ENCODE measurements around the gene MREG. TPM values are rescaled to one million over a fixed set of nuclear protein-coding genes. Genes with fewer than 3 reads are reported as not detected.
A peak's percentile ranks its signal among the peaks of the same experiment; 100 is the strongest.

MREG gene
- total and polyA plus RNA-seq, 9 of the 15 experiments (the other 6 are each of a cell fraction or from before 2014, with no cell fraction given) = 0.77 to 3.8 (median 2.3) TPM

GRCh38 chr2:215973145-215973792, 40.1 kb downstream of the MREG start:
- DNase-seq (ENCODE audit: extremely low read depth in 1 of 4, low spot score in 3 of 4) = no peak
- Histone ChIP-seq H3K4me1 (replicated peaks in 1 of 2; ENCODE audit: control insufficient read depth in 2 of 2, insufficient read depth in 2 of 2, low read length in 2 of 2) (peaks cover 0 to 7% of the 10 kb centered on the region in 2 experiments; a peak in 1 of 5 replicates), H3K27me3 (ENCODE audit: control insufficient read depth in 2 of 2, insufficient read depth in 2 of 2, low read length in 2 of 2) (no peaks in the 10 kb centered on the region), H3K9me3 (replicated peaks; ENCODE audit: control insufficient read depth, insufficient read depth, low read depth, low read length) (no peaks in the 10 kb centered on the region), H3K9ac (ENCODE audit: insufficient read depth in 1 of 2, low read depth in 2 of 2, low read length in 2 of 2) (no peak overlapping the region; a peak in 1 of 4 replicates), H4K20me1 (replicated peaks; ENCODE audit: control insufficient read depth, insufficient read depth, low read length) (no peaks in the 10 kb centered on the region), H3K36me3 (ENCODE audit: control insufficient read depth, insufficient read depth, low read length) (no peaks in the 10 kb centered on the region), H3K27ac (ENCODE audit: extremely low read depth, low read depth, low read length) (no peak overlapping the region), H3K9me1 (ENCODE audit: control insufficient read depth, insufficient read depth, low read length) (no peaks in the 10 kb centered on the region), H2AFZ (ENCODE audit: low read depth, low read length) (no peak overlapping the region), H3K79me2 (ENCODE audit: control insufficient read depth, insufficient read depth, low read length) (no peaks in the 10 kb centered on the region), H3K4me2 (ENCODE audit: insufficient read depth, low read length) (no peak overlapping the region; the same call in 1 of the 2 replicates), H3K4me3 (no peak overlapping the region)
- TF ChIP-seq L3MBTL2 (IDR thresholded peaks at IDR 0.05) (0 out of 2 replicates have a peak, but pooled peaks have one; percentile 22), CHD4 (IDR thresholded peaks at IDR 0.05; ENCODE audit: insufficient read depth, insufficient replicate concordance, low read depth, low read length, poor library complexity, severe bottlenecking) (no peak)
- TF ChIP-seq, protein P1, sequence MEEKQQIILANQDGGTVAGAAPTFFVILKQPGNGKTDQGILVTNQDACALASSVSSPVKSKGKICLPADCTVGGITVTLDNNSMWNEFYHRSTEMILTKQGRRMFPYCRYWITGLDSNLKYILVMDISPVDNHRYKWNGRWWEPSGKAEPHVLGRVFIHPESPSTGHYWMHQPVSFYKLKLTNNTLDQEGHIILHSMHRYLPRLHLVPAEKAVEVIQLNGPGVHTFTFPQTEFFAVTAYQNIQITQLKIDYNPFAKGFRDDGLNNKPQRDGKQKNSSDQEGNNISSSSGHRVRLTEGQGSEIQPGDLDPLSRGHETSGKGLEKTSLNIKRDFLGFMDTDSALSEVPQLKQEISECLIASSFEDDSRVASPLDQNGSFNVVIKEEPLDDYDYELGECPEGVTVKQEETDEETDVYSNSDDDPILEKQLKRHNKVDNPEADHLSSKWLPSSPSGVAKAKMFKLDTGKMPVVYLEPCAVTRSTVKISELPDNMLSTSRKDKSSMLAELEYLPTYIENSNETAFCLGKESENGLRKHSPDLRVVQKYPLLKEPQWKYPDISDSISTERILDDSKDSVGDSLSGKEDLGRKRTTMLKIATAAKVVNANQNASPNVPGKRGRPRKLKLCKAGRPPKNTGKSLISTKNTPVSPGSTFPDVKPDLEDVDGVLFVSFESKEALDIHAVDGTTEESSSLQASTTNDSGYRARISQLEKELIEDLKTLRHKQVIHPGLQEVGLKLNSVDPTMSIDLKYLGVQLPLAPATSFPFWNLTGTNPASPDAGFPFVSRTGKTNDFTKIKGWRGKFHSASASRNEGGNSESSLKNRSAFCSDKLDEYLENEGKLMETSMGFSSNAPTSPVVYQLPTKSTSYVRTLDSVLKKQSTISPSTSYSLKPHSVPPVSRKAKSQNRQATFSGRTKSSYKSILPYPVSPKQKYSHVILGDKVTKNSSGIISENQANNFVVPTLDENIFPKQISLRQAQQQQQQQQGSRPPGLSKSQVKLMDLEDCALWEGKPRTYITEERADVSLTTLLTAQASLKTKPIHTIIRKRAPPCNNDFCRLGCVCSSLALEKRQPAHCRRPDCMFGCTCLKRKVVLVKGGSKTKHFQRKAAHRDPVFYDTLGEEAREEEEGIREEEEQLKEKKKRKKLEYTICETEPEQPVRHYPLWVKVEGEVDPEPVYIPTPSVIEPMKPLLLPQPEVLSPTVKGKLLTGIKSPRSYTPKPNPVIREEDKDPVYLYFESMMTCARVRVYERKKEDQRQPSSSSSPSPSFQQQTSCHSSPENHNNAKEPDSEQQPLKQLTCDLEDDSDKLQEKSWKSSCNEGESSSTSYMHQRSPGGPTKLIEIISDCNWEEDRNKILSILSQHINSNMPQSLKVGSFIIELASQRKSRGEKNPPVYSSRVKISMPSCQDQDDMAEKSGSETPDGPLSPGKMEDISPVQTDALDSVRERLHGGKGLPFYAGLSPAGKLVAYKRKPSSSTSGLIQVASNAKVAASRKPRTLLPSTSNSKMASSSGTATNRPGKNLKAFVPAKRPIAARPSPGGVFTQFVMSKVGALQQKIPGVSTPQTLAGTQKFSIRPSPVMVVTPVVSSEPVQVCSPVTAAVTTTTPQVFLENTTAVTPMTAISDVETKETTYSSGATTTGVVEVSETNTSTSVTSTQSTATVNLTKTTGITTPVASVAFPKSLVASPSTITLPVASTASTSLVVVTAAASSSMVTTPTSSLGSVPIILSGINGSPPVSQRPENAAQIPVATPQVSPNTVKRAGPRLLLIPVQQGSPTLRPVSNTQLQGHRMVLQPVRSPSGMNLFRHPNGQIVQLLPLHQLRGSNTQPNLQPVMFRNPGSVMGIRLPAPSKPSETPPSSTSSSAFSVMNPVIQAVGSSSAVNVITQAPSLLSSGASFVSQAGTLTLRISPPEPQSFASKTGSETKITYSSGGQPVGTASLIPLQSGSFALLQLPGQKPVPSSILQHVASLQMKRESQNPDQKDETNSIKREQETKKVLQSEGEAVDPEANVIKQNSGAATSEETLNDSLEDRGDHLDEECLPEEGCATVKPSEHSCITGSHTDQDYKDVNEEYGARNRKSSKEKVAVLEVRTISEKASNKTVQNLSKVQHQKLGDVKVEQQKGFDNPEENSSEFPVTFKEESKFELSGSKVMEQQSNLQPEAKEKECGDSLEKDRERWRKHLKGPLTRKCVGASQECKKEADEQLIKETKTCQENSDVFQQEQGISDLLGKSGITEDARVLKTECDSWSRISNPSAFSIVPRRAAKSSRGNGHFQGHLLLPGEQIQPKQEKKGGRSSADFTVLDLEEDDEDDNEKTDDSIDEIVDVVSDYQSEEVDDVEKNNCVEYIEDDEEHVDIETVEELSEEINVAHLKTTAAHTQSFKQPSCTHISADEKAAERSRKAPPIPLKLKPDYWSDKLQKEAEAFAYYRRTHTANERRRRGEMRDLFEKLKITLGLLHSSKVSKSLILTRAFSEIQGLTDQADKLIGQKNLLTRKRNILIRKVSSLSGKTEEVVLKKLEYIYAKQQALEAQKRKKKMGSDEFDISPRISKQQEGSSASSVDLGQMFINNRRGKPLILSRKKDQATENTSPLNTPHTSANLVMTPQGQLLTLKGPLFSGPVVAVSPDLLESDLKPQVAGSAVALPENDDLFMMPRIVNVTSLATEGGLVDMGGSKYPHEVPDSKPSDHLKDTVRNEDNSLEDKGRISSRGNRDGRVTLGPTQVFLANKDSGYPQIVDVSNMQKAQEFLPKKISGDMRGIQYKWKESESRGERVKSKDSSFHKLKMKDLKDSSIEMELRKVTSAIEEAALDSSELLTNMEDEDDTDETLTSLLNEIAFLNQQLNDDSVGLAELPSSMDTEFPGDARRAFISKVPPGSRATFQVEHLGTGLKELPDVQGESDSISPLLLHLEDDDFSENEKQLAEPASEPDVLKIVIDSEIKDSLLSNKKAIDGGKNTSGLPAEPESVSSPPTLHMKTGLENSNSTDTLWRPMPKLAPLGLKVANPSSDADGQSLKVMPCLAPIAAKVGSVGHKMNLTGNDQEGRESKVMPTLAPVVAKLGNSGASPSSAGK (IDR thresholded peaks at IDR 0.05) = peak; percentile 51; the same call in 1 of the 2 replicates
- TF ChIP-seq, protein P2, sequence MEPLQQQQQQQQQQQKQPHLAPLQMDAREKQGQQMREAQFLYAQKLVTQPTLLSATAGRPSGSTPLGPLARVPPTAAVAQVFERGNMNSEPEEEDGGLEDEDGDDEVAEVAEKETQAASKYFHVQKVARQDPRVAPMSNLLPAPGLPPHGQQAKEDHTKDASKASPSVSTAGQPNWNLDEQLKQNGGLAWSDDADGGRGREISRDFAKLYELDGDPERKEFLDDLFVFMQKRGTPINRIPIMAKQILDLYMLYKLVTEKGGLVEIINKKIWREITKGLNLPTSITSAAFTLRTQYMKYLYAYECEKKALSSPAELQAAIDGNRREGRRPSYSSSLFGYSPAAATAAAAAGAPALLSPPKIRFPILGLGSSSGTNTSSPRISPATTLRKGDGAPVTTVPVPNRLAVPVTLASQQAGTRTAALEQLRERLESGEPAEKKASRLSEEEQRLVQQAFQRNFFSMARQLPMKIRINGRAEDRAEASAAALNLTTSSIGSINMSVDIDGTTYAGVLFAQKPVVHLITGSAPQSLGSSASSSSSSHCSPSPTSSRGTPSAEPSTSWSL (CRISPR knock-in tag; IDR thresholded peaks at IDR 0.05; ENCODE audit: borderline replicate concordance) = no peak
- peak; percentile 65 for ATAC-seq
- BruUV-seq (replicated peaks) = no TSS peak
- WGBS (ENCODE audit: insufficient coverage, low coverage, missing lambda C conversion rate) = 24% methylated on average over 6 of the region's 7 CpGs
- intact Hi-C loops (cut with micrococcal nuclease) = no loop called here
- no peak for FAIRE-seq
- ChIA-PET CTCF (ENCODE audit: low intra/inter-chr PET ratio) (no interaction called here), POLR2A (interaction anchor here (1.1 kb wide), 1 partner anchor 29 kb away, joined by 4 read pairs; no protein-coding TSS in a partner anchor)
- in situ Hi-C loops (cut with MboI) = no loop called here

Measured in K562 (cell line).